ENCODE data around the gene NKAIN4. TPM values are rescaled to one million over a fixed set of nuclear protein-coding genes. Genes with fewer than 3 reads are reported as not detected.

NKAIN4 gene
- total RNA-seq, 1 donor from 2014 or later = not detected

DNA sequence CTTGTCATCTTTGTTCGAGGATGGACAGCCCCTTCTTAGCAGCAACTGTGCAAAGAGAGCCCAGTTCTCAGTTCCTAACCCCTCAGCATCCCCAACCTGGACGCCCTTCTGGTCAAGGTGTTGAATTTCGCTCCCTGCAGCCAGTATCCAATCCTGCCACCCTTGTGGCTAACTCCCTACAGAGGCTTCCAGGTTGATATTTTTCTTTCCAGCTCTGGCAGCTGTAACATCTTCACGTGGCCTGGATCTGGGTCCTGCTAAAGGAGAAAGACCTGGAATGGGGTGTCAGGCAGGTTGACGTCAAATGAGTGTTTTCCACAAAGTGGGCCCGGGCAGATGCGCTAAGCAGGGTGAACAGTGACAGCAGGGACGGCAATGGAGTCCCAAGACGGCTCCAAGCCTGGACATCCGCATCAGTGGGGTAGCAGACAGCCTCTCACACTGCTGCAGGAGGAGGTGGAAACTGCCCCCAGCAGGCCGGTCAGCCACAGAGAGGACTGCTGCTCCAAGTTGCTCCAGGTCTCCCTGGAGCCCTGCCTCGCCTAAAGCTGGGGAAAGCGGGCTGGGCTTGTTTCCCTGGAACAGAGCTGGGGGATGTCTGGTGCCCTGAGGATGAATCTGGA lies 37.3 kb downstream of the NKAIN4 start:
- no peaks in the 10 kb centered on the region for H3K9me3 ChIP-seq (replicated peaks)
- no peak for DNase-seq
- intact Hi-C loops (cut with micrococcal nuclease) = no loop called here
- H3K4me3 ChIP-seq = peak overlapping the region; percentile 94
- H3K27ac ChIP-seq (replicated peaks) = peak overlapping the region; percentile 84
- H3K4me1 ChIP-seq = peaks cover 45% of the 10 kb centered on the region
- peaks cover 27% of the 10 kb centered on the region for H3K36me3 ChIP-seq
- no peak for TF ChIP-seq CTCF (IDR thresholded peaks at IDR 0.05; ENCODE audit: borderline replicate concordance)
- peaks cover 26% of the 10 kb centered on the region for H3K27me3 ChIP-seq (ENCODE audit: low read depth)

DNA sequence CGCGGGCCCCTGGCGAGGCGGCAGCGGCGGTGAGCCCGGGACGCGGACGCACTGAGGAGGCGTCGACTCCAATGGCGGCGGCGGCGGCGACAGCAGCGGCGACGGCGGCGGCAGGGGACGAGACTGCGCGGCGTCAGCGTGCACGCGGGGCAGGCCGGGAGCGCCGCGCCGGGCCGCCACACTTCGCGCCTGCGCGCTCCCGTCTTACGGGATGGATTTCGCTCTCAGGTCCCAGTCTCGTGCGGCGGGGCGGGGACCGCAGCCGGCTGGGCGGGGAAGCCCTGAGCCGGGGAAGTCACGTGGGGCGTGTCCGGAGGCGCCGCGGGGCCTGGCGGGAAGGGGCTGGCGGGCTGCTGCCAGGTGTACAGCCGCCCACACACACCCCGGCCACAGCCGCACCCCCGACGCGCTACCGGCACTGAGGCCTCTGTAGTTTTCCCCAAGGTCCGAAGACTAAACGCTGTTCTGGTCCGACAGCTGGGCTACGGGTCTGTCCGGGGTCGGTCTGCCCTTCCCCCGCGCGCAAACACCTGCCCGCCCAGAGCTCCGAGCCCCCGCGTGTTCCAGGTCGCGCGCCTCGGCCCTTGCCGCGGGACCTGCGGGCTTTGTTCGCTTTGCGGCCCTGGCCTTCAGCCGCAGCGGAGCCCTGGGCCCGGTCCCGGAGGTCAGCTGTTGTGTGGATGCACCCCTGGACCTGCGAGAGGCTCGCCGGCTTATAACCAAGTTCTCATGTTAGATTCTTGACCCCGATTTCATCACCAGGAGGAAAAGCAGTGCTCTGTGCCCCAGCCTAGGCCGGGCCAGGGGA lies 38.0 kb downstream of the NKAIN4 start, which contains the start of gene YTHDF1:
TSS of gene YTHDF1 (minus strand) at position 91 of the 808 bp plus-strand sequence. CDS start 239 bp downstream, outside the sequence.
- Histone ChIP-seq H3K27me3 (ENCODE audit: low read depth) (peaks cover 26% of the 10 kb centered on the region), H3K36me3 (peaks cover 34% of the 10 kb centered on the region), H3K4me3 (peak within 1 kb of the TSS; percentile 94), H3K4me1 (peaks cover 52% of the 10 kb centered on the region), H3K9me3 (replicated peaks) (no peaks in the 10 kb centered on the region), H3K27ac (replicated peaks) (peak within 1 kb of the TSS; percentile 84)
- DNase-seq = peak; percentile 97
- intact Hi-C loops (cut with micrococcal nuclease) = no loop called here
- TF ChIP-seq CTCF (IDR thresholded peaks at IDR 0.05; ENCODE audit: borderline replicate concordance) = no peak

DNA sequence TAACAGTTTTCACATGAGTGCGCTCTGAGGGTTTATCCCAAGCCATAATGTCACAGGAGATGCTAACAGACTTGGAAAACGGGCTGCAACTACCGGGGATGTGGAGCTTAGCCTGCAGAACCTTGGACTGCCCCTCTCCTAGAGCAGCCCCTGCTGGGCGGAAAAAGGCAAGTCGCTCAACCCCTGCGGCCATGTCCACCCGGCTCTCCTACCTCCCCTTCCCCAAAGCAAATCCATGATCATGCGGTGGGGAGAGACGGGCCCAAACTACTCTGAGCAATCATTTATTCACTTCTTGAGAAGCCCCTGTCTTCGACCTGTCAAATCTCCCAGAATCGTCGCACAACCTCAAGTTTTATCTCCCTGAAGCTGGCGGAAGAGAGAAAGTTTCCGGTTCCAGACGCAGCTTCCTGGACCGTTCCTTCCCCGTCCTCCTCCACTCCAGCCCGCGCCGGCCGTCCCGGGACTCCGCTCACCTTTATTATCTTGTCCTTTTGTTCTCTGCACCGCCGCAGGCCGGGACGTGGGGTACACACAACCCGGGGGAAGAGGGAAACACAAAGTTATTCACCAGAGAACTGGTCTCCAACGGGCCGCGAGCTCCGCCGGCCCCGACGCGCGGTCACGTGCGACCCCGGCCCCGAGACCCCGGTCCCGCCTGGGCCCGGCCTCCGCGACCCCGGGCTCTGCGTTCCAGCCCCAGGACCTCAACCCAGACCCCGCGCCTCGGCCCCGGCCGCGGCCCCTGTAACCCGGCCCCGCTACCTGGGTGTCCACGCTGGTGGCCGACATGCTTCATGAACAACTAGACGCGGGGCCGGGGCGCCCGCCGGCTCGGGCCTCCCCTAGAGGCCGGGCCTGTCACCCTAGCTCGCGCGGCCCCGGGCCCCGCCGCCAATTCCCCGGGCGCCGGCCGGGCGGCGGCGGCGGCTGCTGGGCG lies 38.9 kb downstream of the NKAIN4 start:
- intact Hi-C loops (cut with micrococcal nuclease) = no loop called here

DNA sequence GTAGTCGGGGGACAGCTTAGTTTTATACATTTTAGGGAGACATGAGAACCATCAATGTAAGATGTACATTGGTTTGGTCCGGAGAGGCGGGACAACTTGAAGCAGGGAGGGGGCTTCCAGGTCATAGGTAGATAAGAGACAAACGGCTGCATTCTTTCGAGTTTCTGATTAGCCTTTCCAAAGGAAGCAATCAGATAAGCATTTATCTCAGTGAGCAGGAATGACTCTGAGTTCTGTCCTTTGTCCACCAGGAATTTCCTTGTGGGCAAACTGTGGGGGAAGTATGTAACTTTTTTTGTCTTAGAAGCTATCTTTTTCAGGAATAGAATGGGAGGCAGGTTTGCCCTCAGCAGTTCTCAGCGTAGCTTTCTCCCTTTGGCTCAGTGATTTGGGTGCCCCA lies 39.7 kb downstream of the NKAIN4 start:
- Histone ChIP-seq H3K9me3 (replicated peaks) (no peaks in the 10 kb centered on the region), H3K27ac (replicated peaks) (no peak overlapping the region), H3K36me3 (peaks cover 51% of the 10 kb centered on the region), H3K27me3 (ENCODE audit: low read depth) (peaks cover 11% of the 10 kb centered on the region), H3K4me3 (peak overlapping the region; percentile 94), H3K4me1 (peaks cover 64% of the 10 kb centered on the region)
- intact Hi-C loops (cut with micrococcal nuclease) = no loop called here
- no peak for TF ChIP-seq CTCF (IDR thresholded peaks at IDR 0.05; ENCODE audit: borderline replicate concordance)
- no peak for DNase-seq

More for the DNA sequence above, 38.9 kb downstream of the NKAIN4 start:
- H3K27me3 ChIP-seq (ENCODE audit: low read depth) = peaks cover 18% of the 10 kb centered on the region
- peaks cover 56% of the 10 kb centered on the region for H3K4me1 ChIP-seq
- H3K36me3 ChIP-seq = peaks cover 42% of the 10 kb centered on the region
- no peak for TF ChIP-seq CTCF (IDR thresholded peaks at IDR 0.05; ENCODE audit: borderline replicate concordance)
- peak overlapping the region; percentile 84 for H3K27ac ChIP-seq (replicated peaks)
- H3K9me3 ChIP-seq (replicated peaks) = no peaks in the 10 kb centered on the region
- DNase-seq = no peak
- H3K4me3 ChIP-seq = peak overlapping the region; percentile 94

DNA sequence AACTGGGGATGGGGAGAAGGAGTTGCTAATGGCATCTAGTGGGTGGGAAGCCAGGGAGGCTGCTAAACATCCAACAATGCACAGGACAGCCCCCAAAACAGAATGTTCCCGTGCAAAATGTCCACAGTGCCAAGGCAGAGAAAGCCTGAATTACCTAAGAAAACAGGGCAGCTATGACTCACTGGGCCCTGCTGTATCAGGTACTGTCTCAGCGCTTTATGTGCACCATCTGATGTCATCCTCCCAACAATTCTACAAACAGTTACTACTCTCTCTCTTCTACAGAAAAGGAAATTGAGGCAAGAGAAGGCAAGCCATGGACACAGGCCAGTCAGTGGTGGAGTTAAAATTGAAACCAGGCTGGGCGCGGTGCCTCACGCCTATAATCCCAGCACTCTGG lies 41.5 kb downstream of the NKAIN4 start:
- Histone ChIP-seq H3K36me3 (peaks cover 68% of the 10 kb centered on the region), H3K4me3 (no peak overlapping the region), H3K4me1 (peaks cover 71% of the 10 kb centered on the region), H3K27ac (replicated peaks) (no peak overlapping the region), H3K27me3 (ENCODE audit: low read depth) (no peaks in the 10 kb centered on the region), H3K9me3 (replicated peaks) (no peaks in the 10 kb centered on the region)
- DNase-seq = no peak
- TF ChIP-seq CTCF (IDR thresholded peaks at IDR 0.05; ENCODE audit: borderline replicate concordance) = no peak
- intact Hi-C loops (cut with micrococcal nuclease) = no loop called here
